Skin epidermis (tissue), 12 donors: ENCODE data around the gene ELFN1.

Experiments
- H3K27ac ChIP-seq, 21 experiments: fragments of 200-600 bp; sonication (generic) in 11 of 21; one replicate each; pipeline ENCODE4 v1.5.0; 2020; ENCODE audit warnings: mild to moderate bottlenecking in 3 of 21, inconsistent platforms in 2 of 21, moderate library complexity in 2 of 21
- H3K4me3 ChIP-seq, 7 experiments: fragments of 200-600 bp; sonication (generic) in 2 of 7; one replicate each; pipeline ENCODE4 v1.5.0; 2020; ENCODE audit warnings: inconsistent platforms in 2 of 7, mild to moderate bottlenecking in 2 of 7, moderate library complexity in 1 of 7

Gene ELFN1

GRCh38 chr7:1641661-1642260 lies 28.3 kb upstream of the ELFN1 start:
- H3K27ac ChIP-seq: no peak overlapping the region

GRCh38 chr7:1642291-1642731 lies 27.8 kb upstream of the ELFN1 start:
- Histone ChIP-seq H3K27ac (no peak overlapping the region), H3K4me3 (no peak overlapping the region)

More at GRCh38 chr7:1641661-1642260, 28.3 kb upstream of the ELFN1 start:
- no peak overlapping the region for H3K4me3 ChIP-seq

DNA sequence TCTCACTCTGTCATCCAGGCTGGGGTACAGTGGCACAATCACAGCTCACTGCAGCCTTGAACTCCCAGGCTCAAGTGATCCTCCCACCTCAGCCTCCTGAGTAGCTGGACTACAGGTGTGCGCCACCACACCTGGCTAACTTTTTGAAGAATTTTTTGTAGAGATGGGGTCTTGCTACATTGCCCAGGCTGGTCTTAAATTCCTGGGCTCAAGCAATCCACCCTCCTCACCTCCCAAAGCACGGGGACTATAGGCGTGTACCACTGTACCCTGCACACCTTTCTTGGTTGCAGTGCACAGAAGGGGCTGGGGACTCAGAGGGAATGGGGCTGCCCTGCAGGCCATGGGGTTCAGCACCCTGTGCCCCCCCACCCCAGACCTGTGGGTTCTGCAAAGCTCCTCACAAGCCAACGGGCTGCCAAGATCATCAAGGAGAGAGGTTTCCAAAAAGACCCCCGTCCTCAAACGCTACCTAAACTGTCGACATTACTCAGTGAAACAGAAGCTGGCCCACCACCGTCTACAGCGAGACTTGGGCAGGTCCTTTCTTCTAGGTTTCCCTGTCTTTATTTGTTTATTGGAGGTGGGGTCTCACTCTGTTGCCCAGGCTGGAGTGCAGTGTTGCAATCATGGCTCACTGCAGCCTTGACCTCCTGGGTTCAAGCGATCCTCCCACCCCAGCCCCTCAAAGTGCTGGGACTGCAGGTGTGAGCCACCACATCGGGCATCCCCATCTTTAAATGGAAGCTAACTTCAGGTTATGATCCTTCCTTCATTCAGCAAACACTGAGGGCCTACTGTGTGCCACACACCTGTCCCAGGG lies 26.6 kb upstream of the ELFN1 start:
- H3K27ac ChIP-seq: no peak overlapping the region
- no peak overlapping the region for H3K4me3 ChIP-seq

DNA sequence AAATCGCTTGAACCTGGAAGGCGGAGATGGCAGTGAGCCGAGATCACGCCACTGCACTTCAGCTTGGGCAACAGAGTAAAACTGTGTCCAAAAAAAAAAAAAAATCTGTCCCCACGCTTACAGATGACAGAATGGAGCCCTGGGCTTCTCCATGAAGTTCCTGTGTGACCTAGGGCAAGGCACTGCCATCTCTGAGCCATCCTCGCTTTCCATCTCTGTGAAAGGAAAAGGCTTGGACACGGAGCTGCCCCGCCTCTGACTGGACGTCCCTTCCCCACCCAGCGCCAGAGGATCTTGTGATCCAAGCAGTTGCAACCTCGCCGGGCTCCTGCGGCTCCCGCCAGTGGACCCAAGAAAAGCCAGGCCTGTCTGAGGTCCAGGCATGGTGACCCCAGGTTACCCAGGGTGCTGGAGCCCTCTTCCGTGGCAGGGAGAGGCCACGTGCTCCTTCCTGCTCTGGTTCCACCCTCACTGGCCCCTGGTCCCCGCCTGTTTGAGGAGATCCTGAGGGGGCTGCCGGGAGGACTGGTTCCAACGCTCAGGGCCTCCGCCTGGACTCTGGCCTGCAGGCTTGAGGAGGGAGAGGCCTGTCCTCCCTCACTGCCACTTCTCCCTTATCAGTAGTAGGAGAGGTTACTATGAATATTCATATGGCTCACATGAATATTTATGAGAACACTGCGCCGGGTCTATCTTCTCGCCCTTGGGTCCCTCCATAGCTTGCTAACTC lies 25.6 kb upstream of the ELFN1 start:
- Histone ChIP-seq H3K27ac (no peak overlapping the region), H3K4me3 (no peak overlapping the region)

- no peak overlapping the region for H3K27ac ChIP-seq
- H3K4me3 ChIP-seq: no peak overlapping the region
Measured at GRCh38 chr7:1645071-1645409, 25.0 kb upstream of the ELFN1 start.

DNA sequence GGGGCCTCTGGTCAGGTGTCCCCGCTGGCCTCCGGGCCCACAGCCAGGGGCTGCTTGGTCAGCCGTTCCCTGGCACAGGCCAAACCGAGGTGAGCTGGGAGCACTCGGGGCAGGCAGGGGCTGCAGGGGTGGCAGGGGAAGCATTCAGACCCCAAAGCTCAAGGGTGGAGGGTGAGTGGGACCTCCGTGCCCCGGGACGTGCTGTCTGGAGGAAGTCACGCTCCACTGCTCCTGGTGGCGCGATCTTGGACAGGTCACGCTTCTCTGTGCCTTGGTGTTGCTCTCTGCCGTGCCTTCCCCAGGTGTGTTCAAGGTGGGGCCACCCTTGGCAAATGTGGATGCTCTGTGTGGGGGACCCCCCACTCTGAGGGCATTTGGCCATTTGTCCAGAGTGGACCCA lies 24.6 kb upstream of the ELFN1 start:
- no peak overlapping the region for H3K4me3 ChIP-seq
- no peak overlapping the region for H3K27ac ChIP-seq

GRCh38 chr7:1646391-1646790 lies 23.7 kb upstream of the ELFN1 start:
- Histone ChIP-seq H3K4me3 (no peak overlapping the region), H3K27ac (no peak overlapping the region)

DNA sequence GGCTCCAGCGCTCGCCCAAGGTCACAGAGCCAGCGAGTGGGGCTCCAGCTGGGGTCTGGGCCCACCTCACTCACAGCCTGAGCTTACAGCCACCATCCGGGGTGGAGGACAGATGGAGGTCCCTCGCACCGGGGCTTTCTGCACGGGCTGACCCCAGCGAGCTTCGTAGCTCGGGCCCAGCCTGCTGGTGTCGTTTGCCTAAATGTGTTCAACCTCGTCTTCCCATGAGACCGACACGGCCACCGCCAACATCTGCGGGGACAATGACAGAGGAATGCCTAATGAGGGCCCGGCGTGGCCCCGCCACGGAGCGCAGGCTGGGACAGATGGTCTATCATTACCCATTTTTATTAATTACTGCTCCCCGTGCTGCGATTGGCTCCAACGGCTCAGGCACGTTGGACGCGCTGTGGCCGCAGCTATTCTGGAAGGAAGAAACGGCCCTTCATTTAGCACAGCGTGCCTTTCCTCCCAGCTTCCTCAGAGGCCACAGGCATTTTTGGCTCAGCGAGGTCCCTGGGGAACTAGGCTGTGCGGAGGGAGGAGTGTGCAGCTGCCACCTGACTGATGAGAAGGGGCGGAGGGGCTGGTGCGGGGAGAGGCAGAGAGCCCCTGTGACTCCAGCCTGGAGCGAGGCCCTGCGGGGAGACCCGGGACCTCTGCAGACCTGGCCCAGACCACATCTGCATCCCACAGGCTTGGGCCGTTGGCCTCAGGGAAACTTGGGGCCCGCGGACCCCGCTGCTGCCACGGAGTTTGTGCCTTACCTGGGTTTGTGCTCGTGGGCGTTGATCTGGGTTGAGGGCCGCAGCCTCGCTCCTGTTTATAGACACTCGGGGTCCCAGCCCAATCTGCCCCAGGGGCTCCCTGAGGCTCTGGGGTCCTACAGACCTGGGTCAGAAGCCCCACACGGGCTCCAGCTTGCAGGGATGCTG lies 22.9 kb upstream of the ELFN1 start:
- Histone ChIP-seq H3K4me3 (no peak overlapping the region), H3K27ac (no peak overlapping the region)

- H3K27ac ChIP-seq: peak overlapping the region in 1 of 21 experiments; percentile 29
- no peak overlapping the region for H3K4me3 ChIP-seq
Measured at GRCh38 chr7:1647961-1648672, 22.0 kb upstream of the ELFN1 start.

GRCh38 chr7:1649751-1650326 lies 20.2 kb upstream of the ELFN1 start:
- H3K27ac ChIP-seq: no peak overlapping the region
- no peak overlapping the region for H3K4me3 ChIP-seq

DNA sequence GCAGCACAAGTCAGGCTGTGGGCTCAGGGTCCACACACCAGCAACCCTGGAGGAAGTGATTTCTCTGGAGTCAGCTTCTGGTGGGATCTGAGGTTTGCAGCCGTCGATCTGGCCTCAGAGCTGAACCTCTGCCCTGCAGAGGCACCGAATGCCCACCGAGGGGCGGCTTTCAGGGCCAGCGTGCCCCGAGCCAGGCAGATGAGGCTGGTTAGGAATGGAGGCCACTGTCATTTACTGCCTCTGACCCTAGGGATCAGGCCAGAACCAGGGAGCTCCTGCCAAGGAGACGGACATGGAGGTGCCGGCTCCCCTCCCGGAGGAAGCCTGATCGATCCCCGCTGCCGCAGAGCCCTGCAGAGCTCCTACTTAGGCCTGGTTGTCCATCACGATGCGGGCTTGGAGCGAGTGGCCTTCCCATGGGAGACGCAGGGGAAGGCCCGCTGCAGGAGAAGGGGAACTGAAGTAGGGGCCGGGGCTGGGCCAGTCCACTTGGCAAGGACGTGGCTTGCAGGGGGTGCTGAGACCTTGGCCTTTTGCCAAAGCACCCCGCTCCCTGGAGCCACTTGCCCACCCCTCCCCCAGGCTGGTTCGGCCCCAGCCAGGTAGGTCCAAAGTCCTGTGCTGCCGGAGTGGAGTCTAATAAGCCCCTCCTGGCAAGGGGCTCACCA lies 19.6 kb upstream of the ELFN1 start:
- H3K4me3 ChIP-seq: no peak overlapping the region
- no peak overlapping the region for H3K27ac ChIP-seq

- Histone ChIP-seq H3K4me3 (no peak overlapping the region), H3K27ac (no peak overlapping the region)
Measured at GRCh38 chr7:1651031-1651446, 19.0 kb upstream of the ELFN1 start.

DNA sequence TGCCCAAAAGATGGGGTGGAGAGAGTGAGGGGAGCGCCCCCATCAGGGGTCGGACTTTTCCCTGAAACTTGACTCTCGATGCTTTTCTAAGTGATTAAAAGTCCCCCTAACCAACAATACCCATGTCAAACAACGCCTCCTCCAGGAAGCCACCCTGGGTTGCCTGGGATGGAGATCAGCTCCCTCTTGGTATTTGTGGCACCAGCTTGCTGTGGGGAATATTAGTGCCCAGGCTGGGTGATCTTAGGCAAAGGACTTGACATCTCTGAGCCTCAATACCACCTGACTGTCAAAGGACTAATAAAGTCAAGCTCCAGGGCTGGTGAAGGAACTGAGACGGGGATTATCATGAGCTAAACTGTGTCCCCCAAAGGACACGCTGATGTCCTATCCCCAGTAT lies 18.2 kb upstream of the ELFN1 start:
- H3K27ac ChIP-seq: no peak overlapping the region
- no peak overlapping the region for H3K4me3 ChIP-seq

GRCh38 chr7:1653500-1653899 lies 16.6 kb upstream of the ELFN1 start:
- Histone ChIP-seq H3K4me3 (no peak overlapping the region), H3K27ac (no peak overlapping the region)

- Histone ChIP-seq H3K4me3 (no peak overlapping the region), H3K27ac (no peak overlapping the region)
Measured at GRCh38 chr7:1654111-1654510, 16.0 kb upstream of the ELFN1 start.

GRCh38 chr7:1654738-1655475 lies 15.2 kb upstream of the ELFN1 start:
- Histone ChIP-seq H3K27ac (no peak overlapping the region), H3K4me3 (no peak overlapping the region)

GRCh38 chr7:1659696-1660095 lies 10.4 kb upstream of the ELFN1 start:
- Histone ChIP-seq H3K27ac (no peak overlapping the region), H3K4me3 (no peak overlapping the region)

- Histone ChIP-seq H3K27ac (no peak overlapping the region), H3K4me3 (no peak overlapping the region)
Measured at GRCh38 chr7:1661461-1661860, 8.6 kb upstream of the ELFN1 start.
